Endothelial cell (in vitro differentiated cells): Measurements from ENCODE around the gene DCAF8. TPM values are rescaled to one million over a fixed set of nuclear protein-coding genes. Genes with fewer than 3 reads are reported as not detected.

Experiments used
- DNase-seq: peaks from one replicate; pipeline ENCODE4 v3.0.0; 2021; ENCODE audit warnings: low spot score
- H3K27ac Mint-ChIP-seq: one replicate; pipeline ENCODE4 v1.8.0; 2021; ENCODE audit warnings: mixed read lengths, inconsistent platforms; ENCODE audit not compliant: unreplicated experiment
- H3K27me3 Mint-ChIP-seq: one replicate; pipeline ENCODE4 v1.8.0; 2021; ENCODE audit warnings: mild to moderate bottlenecking, moderate library complexity, mixed read lengths, inconsistent platforms; ENCODE audit not compliant: unreplicated experiment
- H3K36me3 Mint-ChIP-seq: one replicate; pipeline ENCODE4 v1.8.0; 2021; ENCODE audit warnings: mild to moderate bottlenecking, low read depth, mixed read lengths, inconsistent platforms; ENCODE audit not compliant: unreplicated experiment
- H3K4me1 Mint-ChIP-seq: one replicate; pipeline ENCODE4 v1.8.0; 2021; ENCODE audit warnings: mild to moderate bottlenecking, mixed read lengths, inconsistent platforms; ENCODE audit not compliant: unreplicated experiment
- H3K4me3 Mint-ChIP-seq: one replicate; pipeline ENCODE4 v1.8.0; 2021; ENCODE audit warnings: mild to moderate bottlenecking, mixed read lengths, inconsistent platforms; ENCODE audit not compliant: unreplicated experiment
- H3K9me3 Mint-ChIP-seq: one replicate; pipeline ENCODE4 v1.8.0; 2021; ENCODE audit warnings: mixed read lengths, inconsistent platforms; ENCODE audit not compliant: unreplicated experiment
- CTCF ChIP-seq: fragments of 200-600 bp; sonication (generic); IDR thresholded peaks from one replicate; pipeline ENCODE4 v1.5.0; 2021; ENCODE audit warnings: antibody characterized with exemption; ENCODE audit not compliant: unreplicated experiment
- total RNA-seq: library from RNA; stranded (reverse); fragmentation: NEBNext Ultra II Directional; extraction: Animal tissue kit (Norgen Biotek cat#: 25700); gene quantifications from one replicate; pipeline ENCODE4 v1.2.1, GENCODE V29; 2021; ENCODE audit not compliant: unreplicated experiment

Gene DCAF8
- total RNA-seq, 1 donor from 2014 or later, result 134 TPM

GRCh38 chr1:160178731-160179130 lies 83.6 kb downstream of the DCAF8 start:
- TF ChIP-seq CTCF, result no peak
- no peaks in the 10 kb centered on the region for H3K27me3 Mint-ChIP-seq
- H3K36me3 Mint-ChIP-seq, result no peaks in the 10 kb centered on the region
- H3K9me3 Mint-ChIP-seq, result no peaks in the 10 kb centered on the region
- H3K4me3 Mint-ChIP-seq, result no peak overlapping the region
- DNase-seq, result no peak
- no peak overlapping the region for H3K27ac Mint-ChIP-seq
- no peaks in the 10 kb centered on the region for H3K4me1 Mint-ChIP-seq

- Mint-ChIP-seq H3K27me3 (no peaks in the 10 kb centered on the region), H3K27ac (no peak overlapping the region)
Observed at GRCh38 chr1:160177667-160178066, 84.7 kb downstream of the DCAF8 start.

GRCh38 chr1:160177231-160177630 lies 85.1 kb downstream of the DCAF8 start:
- peaks cover 6% of the 10 kb centered on the region for H3K4me1 Mint-ChIP-seq
- H3K9me3 Mint-ChIP-seq, result no peaks in the 10 kb centered on the region
- H3K36me3 Mint-ChIP-seq, result no peaks in the 10 kb centered on the region
- no peak overlapping the region for H3K4me3 Mint-ChIP-seq
- no peak overlapping the region for H3K27ac Mint-ChIP-seq
- TF ChIP-seq CTCF, result no peak
- DNase-seq, result no peak
- no peaks in the 10 kb centered on the region for H3K27me3 Mint-ChIP-seq

More at GRCh38 chr1:160177667-160178066, 84.7 kb downstream of the DCAF8 start:
- peaks cover 3% of the 10 kb centered on the region for H3K4me1 Mint-ChIP-seq
- no peaks in the 10 kb centered on the region for H3K9me3 Mint-ChIP-seq
- TF ChIP-seq CTCF, result no peak
- DNase-seq, result no peak
- H3K36me3 Mint-ChIP-seq, result no peaks in the 10 kb centered on the region
- H3K4me3 Mint-ChIP-seq, result no peak overlapping the region

GRCh38 chr1:160171980-160172379 lies 90.4 kb downstream of the DCAF8 start:
- no peaks in the 10 kb centered on the region for H3K9me3 Mint-ChIP-seq
- peaks cover 14% of the 10 kb centered on the region for H3K4me1 Mint-ChIP-seq
- no peak overlapping the region for H3K27ac Mint-ChIP-seq
- no peak for TF ChIP-seq CTCF
- no peak for DNase-seq
- no peaks in the 10 kb centered on the region for H3K27me3 Mint-ChIP-seq
- no peaks in the 10 kb centered on the region for H3K36me3 Mint-ChIP-seq
- H3K4me3 Mint-ChIP-seq, result no peak overlapping the region

GRCh38 chr1:160171354-160171753 lies 91.0 kb downstream of the DCAF8 start:
- Mint-ChIP-seq H3K4me3 (no peak overlapping the region), H3K27ac (no peak overlapping the region), H3K4me1 (peaks cover 14% of the 10 kb centered on the region), H3K27me3 (no peaks in the 10 kb centered on the region), H3K36me3 (no peaks in the 10 kb centered on the region), H3K9me3 (no peaks in the 10 kb centered on the region)
- DNase-seq, result no peak
- no peak for TF ChIP-seq CTCF
